ENCODE measurements around the gene SERP1.

SERP1 gene

DNA sequence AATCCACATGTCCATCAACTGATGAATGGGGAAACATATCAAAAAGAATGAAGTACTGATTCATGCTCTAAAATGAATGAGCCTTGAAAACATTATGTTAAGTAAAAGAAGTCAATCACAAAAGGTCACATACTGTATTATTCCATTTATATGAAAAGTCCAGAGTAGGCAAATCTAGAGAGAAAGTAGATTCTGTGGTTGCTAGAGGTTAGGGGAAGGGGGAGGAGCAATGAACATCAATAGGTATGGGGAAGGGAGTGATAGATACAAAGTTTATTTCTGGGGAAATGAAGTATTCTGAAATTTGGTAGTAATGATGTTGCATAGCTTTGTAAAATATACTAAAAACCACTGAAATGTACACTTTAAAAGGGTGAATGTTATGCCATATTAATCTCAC is 14.5 kb downstream of the SERP1 start:
- no peaks in the 10 kb centered on the region for H3K36me3 ChIP-seq (ENCODE audit: control insufficient read depth, insufficient read depth, low read length)
- H3K9ac ChIP-seq (ENCODE audit: low read depth, low read length) = no peak overlapping the region
- no peaks in the 10 kb centered on the region for H3K9me3 ChIP-seq (ENCODE audit: control insufficient read depth, insufficient read depth, low read length)
- no peaks in the 10 kb centered on the region for H3K27me3 ChIP-seq (ENCODE audit: control insufficient read depth, insufficient read depth, low read length)
- H3K4me3 ChIP-seq (ENCODE audit: low read depth, low read length) = no peak overlapping the region
- peaks cover 3% of the 10 kb centered on the region for H3K4me1 ChIP-seq (ENCODE audit: control insufficient read depth, insufficient read depth, low read length)

DNA sequence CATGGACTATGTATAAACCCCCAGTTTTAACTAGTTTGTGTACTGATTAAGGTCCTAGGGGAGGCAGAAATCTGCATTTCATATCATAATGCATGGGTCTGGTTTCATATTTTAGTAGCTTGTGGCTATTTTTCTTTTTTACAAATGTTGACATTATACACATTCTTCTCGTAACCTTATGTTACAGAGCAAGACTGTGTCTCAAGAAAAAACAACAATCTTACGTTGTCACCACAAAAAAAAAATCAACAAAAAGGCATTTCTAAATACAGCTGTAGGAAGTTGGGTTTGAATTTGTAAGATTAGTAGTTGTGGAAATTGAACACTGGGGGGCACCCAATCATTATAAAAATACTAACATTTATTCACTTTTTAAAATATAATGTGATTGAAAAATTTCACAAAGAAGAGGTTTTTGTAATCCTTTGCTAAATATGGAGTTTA is 17.9 kb downstream of the SERP1 start:
- H3K4me1 ChIP-seq (ENCODE audit: control insufficient read depth, insufficient read depth, low read length) = peaks cover 3% of the 10 kb centered on the region
- no peak overlapping the region for H3K4me3 ChIP-seq (ENCODE audit: low read depth, low read length)
- no peaks in the 10 kb centered on the region for H3K27me3 ChIP-seq (ENCODE audit: control insufficient read depth, insufficient read depth, low read length)
- H3K9me3 ChIP-seq (ENCODE audit: control insufficient read depth, insufficient read depth, low read length) = no peaks in the 10 kb centered on the region
- no peaks in the 10 kb centered on the region for H3K36me3 ChIP-seq (ENCODE audit: control insufficient read depth, insufficient read depth, low read length)
- H3K9ac ChIP-seq (ENCODE audit: low read depth, low read length) = no peak overlapping the region

GRCh38 chr3:150527464-150528255 is 18.6 kb downstream of the SERP1 start:
- H3K9me3 ChIP-seq (ENCODE audit: control insufficient read depth, insufficient read depth, low read length) = no peaks in the 10 kb centered on the region
- H3K4me3 ChIP-seq (ENCODE audit: low read depth, low read length) = no peak overlapping the region
- H3K9ac ChIP-seq (ENCODE audit: low read depth, low read length) = no peak overlapping the region
- H3K36me3 ChIP-seq (ENCODE audit: control insufficient read depth, insufficient read depth, low read length) = no peaks in the 10 kb centered on the region
- H3K27me3 ChIP-seq (ENCODE audit: control insufficient read depth, insufficient read depth, low read length) = no peaks in the 10 kb centered on the region
- peaks cover 3% of the 10 kb centered on the region for H3K4me1 ChIP-seq (ENCODE audit: control insufficient read depth, insufficient read depth, low read length)

DNA sequence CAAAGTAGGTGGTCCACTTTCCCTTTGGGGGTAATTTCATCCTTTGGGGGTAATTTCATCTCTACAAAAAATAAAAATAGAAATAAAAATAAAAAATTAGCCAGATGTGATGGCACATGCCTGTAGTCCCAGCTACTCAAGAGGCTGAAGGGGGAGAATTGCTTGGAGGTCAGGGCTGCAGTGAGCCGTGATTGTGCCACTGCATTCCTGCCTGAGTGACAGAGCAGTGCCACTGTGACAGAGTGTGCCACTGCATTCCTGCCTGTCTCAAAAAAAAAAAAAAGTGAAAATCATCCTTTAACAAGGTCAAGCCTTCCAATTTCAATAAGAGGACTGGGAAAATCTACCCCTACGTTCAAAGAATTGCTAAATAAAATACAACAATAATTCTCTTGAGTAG is 22.8 kb downstream of the SERP1 start:
- no peak overlapping the region for H3K9ac ChIP-seq (ENCODE audit: low read depth, low read length)
- no peaks in the 10 kb centered on the region for H3K36me3 ChIP-seq (ENCODE audit: control insufficient read depth, insufficient read depth, low read length)
- H3K4me1 ChIP-seq (ENCODE audit: control insufficient read depth, insufficient read depth, low read length) = peaks cover 3% of the 10 kb centered on the region
- H3K9me3 ChIP-seq (ENCODE audit: control insufficient read depth, insufficient read depth, low read length) = no peaks in the 10 kb centered on the region
- no peaks in the 10 kb centered on the region for H3K27me3 ChIP-seq (ENCODE audit: control insufficient read depth, insufficient read depth, low read length)
- H3K4me3 ChIP-seq (ENCODE audit: low read depth, low read length) = no peak overlapping the region

- Histone ChIP-seq H3K4me3 (ENCODE audit: low read depth, low read length) (no peak overlapping the region), H3K27me3 (ENCODE audit: control insufficient read depth, insufficient read depth, low read length) (no peaks in the 10 kb centered on the region), H3K36me3 (ENCODE audit: control insufficient read depth, insufficient read depth, low read length) (no peaks in the 10 kb centered on the region)
Observed at GRCh38 chr3:150521463-150521862, 24.8 kb downstream of the SERP1 start.

DNA sequence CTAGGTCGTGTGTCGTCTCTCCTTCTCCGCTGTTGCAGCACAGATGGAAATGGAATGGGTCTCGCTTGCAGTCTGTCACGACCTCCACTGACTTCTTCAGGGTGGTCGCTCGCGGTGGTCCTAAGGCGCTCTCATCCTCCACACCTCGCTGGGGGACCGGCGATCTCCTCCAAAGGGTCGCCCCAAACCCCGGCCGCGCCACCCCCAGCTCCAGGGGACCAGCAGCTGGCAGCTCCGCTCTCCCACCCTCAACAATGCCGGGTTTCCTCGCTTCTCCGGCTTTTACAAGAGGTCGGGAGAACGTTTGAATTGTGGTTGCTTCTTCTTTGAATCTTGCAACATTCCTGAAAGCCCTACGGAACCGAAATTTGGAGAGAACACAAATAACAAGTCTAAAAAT is 25.9 kb downstream of the SERP1 start:
- no peaks in the 10 kb centered on the region for H3K9me3 ChIP-seq (ENCODE audit: control insufficient read depth, insufficient read depth, low read length)

More at GRCh38 chr3:150521463-150521862, 24.8 kb downstream of the SERP1 start:
- no peaks in the 10 kb centered on the region for H3K9me3 ChIP-seq (ENCODE audit: control insufficient read depth, insufficient read depth, low read length)
- no peak overlapping the region for H3K9ac ChIP-seq (ENCODE audit: low read depth, low read length)
- no peaks in the 10 kb centered on the region for H3K4me1 ChIP-seq (ENCODE audit: control insufficient read depth, insufficient read depth, low read length)

GRCh38 chr3:150519026-150519425 is 27.3 kb downstream of the SERP1 start:
- Histone ChIP-seq H3K36me3 (ENCODE audit: control insufficient read depth, insufficient read depth, low read length) (no peaks in the 10 kb centered on the region), H3K9ac (ENCODE audit: low read depth, low read length) (no peak overlapping the region), H3K9me3 (ENCODE audit: control insufficient read depth, insufficient read depth, low read length) (no peaks in the 10 kb centered on the region), H3K4me3 (ENCODE audit: low read depth, low read length) (no peak overlapping the region), H3K27me3 (ENCODE audit: control insufficient read depth, insufficient read depth, low read length) (no peaks in the 10 kb centered on the region), H3K4me1 (ENCODE audit: control insufficient read depth, insufficient read depth, low read length) (no peaks in the 10 kb centered on the region)

More for the DNA sequence above, 25.9 kb downstream of the SERP1 start:
- H3K9ac ChIP-seq (ENCODE audit: low read depth, low read length) = no peak overlapping the region
- H3K4me3 ChIP-seq (ENCODE audit: low read depth, low read length) = no peak overlapping the region
- no peaks in the 10 kb centered on the region for H3K27me3 ChIP-seq (ENCODE audit: control insufficient read depth, insufficient read depth, low read length)
- no peaks in the 10 kb centered on the region for H3K4me1 ChIP-seq (ENCODE audit: control insufficient read depth, insufficient read depth, low read length)
- no peaks in the 10 kb centered on the region for H3K36me3 ChIP-seq (ENCODE audit: control insufficient read depth, insufficient read depth, low read length)

DNA sequence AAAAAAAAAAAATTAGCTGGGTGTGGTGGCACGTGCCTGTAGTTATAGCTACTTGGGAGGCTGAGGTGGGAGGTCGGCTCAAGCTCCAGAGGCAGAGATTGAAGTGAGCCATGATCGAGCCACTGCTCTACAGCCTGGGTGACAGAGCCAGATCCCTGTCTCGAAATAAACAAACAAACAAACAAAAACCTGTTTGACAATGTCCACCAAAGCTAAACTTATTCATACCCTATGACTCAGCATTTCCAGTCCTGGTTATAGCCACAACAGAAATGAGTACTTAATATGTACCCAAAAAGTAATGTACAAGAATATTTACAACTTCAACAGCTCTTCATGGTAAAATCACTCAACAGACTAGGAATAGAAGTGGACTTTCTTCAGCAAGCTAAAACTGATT is 31.1 kb downstream of the SERP1 start:
- no peak overlapping the region for H3K4me3 ChIP-seq (ENCODE audit: low read depth, low read length)
- H3K9ac ChIP-seq (ENCODE audit: low read depth, low read length) = no peak overlapping the region

GRCh38 chr3:150511122-150511821 is 35.0 kb downstream of the SERP1 start:
- peaks cover 15% of the 10 kb centered on the region for H3K4me1 ChIP-seq (ENCODE audit: control insufficient read depth, insufficient read depth, low read length)
- H3K27me3 ChIP-seq (ENCODE audit: control insufficient read depth, insufficient read depth, low read length) = no peaks in the 10 kb centered on the region
- no peak overlapping the region for H3K4me3 ChIP-seq (ENCODE audit: low read depth, low read length)
- H3K36me3 ChIP-seq (ENCODE audit: control insufficient read depth, insufficient read depth, low read length) = no peaks in the 10 kb centered on the region
- no peak overlapping the region for H3K9ac ChIP-seq (ENCODE audit: low read depth, low read length)
- no peaks in the 10 kb centered on the region for H3K9me3 ChIP-seq (ENCODE audit: control insufficient read depth, insufficient read depth, low read length)

More for the DNA sequence above, 31.1 kb downstream of the SERP1 start:
- Histone ChIP-seq H3K4me1 (ENCODE audit: control insufficient read depth, insufficient read depth, low read length) (peaks cover 15% of the 10 kb centered on the region), H3K9me3 (ENCODE audit: control insufficient read depth, insufficient read depth, low read length) (no peaks in the 10 kb centered on the region), H3K27me3 (ENCODE audit: control insufficient read depth, insufficient read depth, low read length) (no peaks in the 10 kb centered on the region), H3K36me3 (ENCODE audit: control insufficient read depth, insufficient read depth, low read length) (no peaks in the 10 kb centered on the region)

DNA sequence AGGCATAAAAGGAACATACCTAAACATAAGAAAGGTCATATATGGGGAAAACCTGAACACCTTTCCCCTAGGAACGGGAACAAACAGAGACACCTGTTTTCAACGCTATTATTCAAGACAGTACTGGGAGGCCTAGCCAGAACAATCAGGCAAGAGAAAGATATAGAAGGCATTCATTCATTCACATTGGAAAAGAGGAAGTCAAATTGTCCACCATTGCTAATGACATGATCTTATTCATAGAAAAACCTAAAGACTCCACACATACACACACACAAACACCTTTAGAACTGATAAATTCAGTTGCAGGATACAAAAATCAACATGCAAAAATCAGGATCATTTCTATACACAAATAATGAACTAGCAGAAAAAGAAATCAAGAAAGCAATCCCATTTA is 36.5 kb downstream of the SERP1 start:
- no peak overlapping the region for H3K9ac ChIP-seq (ENCODE audit: low read depth, low read length)
- H3K27me3 ChIP-seq (ENCODE audit: control insufficient read depth, insufficient read depth, low read length) = no peaks in the 10 kb centered on the region
- peaks cover 15% of the 10 kb centered on the region for H3K4me1 ChIP-seq (ENCODE audit: control insufficient read depth, insufficient read depth, low read length)

DNA sequence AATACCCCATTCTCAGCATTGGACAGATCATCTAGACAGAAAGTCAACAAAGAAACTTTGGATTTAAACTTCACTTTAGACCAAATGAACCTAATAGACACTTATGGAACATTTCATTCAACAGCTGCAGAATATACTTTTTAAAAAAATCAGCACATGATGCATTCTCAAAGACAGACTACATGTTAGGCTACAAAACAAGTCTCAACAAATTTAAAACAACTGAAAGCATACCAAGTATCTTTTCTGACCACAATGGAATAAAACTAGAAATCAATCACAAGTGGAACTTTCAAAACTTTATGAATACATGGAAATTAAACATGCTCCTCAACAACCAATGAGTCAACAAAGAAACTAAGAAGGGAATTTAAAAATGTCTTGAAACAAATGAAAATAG is 37.9 kb downstream of the SERP1 start:
- peaks cover 14% of the 10 kb centered on the region for H3K4me1 ChIP-seq (ENCODE audit: control insufficient read depth, insufficient read depth, low read length)
- H3K4me3 ChIP-seq (ENCODE audit: low read depth, low read length) = no peak overlapping the region
- H3K27me3 ChIP-seq (ENCODE audit: control insufficient read depth, insufficient read depth, low read length) = no peaks in the 10 kb centered on the region
- H3K9me3 ChIP-seq (ENCODE audit: control insufficient read depth, insufficient read depth, low read length) = no peaks in the 10 kb centered on the region
- no peak overlapping the region for H3K9ac ChIP-seq (ENCODE audit: low read depth, low read length)
- no peaks in the 10 kb centered on the region for H3K36me3 ChIP-seq (ENCODE audit: control insufficient read depth, insufficient read depth, low read length)

More for the DNA sequence above, 36.5 kb downstream of the SERP1 start:
- Histone ChIP-seq H3K4me3 (ENCODE audit: low read depth, low read length) (no peak overlapping the region), H3K36me3 (ENCODE audit: control insufficient read depth, insufficient read depth, low read length) (no peaks in the 10 kb centered on the region), H3K9me3 (ENCODE audit: control insufficient read depth, insufficient read depth, low read length) (no peaks in the 10 kb centered on the region)

GRCh38 chr3:150504483-150504882 is 41.8 kb downstream of the SERP1 start:
- Histone ChIP-seq H3K27me3 (ENCODE audit: control insufficient read depth, insufficient read depth, low read length) (no peaks in the 10 kb centered on the region), H3K4me1 (ENCODE audit: control insufficient read depth, insufficient read depth, low read length) (no peaks in the 10 kb centered on the region), H3K36me3 (ENCODE audit: control insufficient read depth, insufficient read depth, low read length) (no peaks in the 10 kb centered on the region), H3K9ac (ENCODE audit: low read depth, low read length) (no peak overlapping the region), H3K9me3 (ENCODE audit: control insufficient read depth, insufficient read depth, low read length) (peaks cover 10% of the 10 kb centered on the region), H3K4me3 (ENCODE audit: low read depth, low read length) (no peak overlapping the region)

Measured in iPS-15b (cell line).